ENCODE measurements around the gene BRD3.

The BRD3 gene

GRCh38 chr9:134039386-134040175 is 28.2 kb downstream of the BRD3 start:
- no peak for DNase-seq (ENCODE audit: low read depth in 2 of 2)

- DNase-seq (ENCODE audit: low read depth in 2 of 2) = no peak
These were observed 30.2 kb downstream of the BRD3 start for GRCh38 chr9:134037641-134038040.

- DNase-seq (ENCODE audit: low read depth in 2 of 2) = no peak
These were observed 31.7 kb downstream of the BRD3 start for GRCh38 chr9:134036130-134036529.

DNA sequence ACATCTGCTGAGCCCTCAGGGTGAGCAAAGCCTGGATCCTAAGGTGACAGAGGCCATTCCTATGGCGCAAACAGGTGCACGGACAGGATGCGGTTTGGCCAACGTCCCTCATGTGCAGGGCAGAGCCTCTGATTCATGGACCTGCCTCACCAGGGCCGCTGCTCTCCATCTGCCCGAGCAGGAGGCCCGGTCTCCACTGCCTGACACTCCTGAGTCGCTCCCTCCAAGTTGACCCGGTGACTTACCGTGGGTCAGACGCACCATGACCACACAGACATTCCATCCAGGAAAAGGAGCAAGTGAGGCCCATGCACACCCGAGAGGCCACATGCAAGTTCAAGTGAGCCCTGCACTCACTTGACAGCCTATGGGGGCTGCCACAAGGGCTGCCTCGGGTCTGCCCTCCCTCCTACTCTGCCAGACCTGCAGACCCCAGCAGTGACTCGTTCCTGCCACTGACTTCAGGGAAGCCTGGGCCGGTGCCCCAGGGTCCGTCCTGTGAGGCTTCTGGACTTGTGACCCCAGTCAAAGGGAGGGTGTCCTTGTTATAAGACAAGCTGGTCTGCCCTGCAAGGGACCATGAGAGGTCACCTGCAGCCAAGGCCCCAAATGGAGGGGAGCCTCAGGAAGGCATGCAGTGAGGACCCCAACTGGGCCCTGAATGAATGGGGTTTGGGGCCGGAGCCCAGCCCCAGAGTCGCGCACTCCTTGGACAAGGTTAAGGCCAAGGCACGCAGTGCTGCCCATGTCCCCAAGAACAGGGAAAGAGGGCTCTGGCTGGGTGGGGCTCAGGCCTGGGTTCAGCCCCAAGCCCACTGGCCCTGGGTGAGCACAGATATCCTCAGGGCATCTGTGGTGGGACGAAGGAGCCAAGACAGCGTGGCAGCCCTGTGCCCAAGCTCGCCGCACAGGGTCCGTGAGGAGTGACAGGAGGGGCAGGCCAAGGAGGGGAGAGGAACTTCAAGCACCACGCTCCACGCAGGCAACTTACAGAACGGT is 32.5 kb downstream of the BRD3 start:
- no peak for DNase-seq (ENCODE audit: low read depth in 2 of 2)

DNA sequence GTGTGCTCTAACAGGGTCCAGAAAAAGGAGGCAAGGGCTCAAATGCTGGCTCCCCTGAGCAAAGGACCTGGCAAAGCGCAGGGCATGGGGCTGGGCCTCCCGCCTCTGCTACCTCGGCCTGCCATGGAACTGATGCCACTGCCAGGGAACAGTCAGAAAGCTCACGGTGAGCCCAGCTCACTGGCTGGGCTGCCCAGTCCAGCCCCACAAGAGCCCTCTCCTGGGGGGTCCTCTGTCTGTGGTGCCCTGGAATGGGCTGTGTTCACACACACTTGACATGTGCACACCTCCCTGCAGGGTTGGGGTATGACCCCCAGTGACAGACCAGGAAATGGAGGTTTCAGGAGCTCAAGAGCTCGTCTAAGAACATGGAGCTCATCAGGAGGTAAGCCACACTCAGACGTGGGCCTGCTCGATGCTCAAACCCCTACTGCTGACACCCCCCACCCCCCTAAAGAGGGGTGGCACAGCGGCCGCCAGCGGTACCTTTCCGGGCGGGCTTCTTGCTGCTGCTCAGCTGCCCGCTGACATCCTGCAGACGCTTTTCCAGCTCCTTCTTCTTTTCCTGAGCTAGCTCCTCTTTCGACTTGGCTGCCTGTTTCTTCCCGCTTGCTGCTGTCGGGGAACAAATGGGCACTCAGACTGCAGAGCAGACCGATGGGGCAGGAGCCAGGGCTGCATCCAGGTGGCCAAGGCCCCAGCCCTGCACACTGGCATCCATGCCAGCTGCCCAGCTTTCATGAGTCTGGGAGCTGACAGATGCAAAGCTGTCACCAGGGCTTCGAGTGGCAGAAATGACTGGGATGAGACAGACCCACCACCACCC is 33.4 kb downstream of the BRD3 start:
- no peak for DNase-seq (ENCODE audit: low read depth in 2 of 2)

- DNase-seq (ENCODE audit: low read depth in 2 of 2) = no peak
These were observed 34.2 kb downstream of the BRD3 start for GRCh38 chr9:134033516-134034214.

GRCh38 chr9:134032456-134033222 is 35.2 kb downstream of the BRD3 start:
- no peak for DNase-seq (ENCODE audit: low read depth in 2 of 2)

DNA sequence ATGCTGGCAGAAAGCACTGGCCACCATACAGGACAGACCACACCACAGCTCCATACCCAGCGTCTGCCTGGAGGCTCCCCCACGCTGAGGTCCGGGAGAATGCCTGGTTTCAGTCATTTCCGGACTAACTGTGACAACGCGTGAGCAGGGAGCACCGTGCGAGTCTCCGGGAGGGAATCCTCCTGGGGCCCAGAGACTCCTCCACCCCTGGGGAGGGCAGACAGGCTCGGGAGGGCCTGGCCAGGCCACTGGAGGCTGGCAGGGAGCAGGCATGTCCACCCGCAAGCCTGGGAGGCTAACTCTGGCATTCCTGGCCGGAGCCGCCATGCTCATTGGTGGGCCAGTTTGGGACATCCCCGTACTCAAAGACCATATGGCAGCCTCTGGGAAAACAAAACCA is 36.0 kb downstream of the BRD3 start:
- no peak for DNase-seq (ENCODE audit: low read depth in 2 of 2)

GRCh38 chr9:134030821-134031470 is 36.9 kb downstream of the BRD3 start:
- no peak for DNase-seq (ENCODE audit: low read depth in 2 of 2)

GRCh38 chr9:134029248-134030226 is 38.3 kb downstream of the BRD3 start:
- DNase-seq (ENCODE audit: low read depth in 2 of 2) = no peak

DNA sequence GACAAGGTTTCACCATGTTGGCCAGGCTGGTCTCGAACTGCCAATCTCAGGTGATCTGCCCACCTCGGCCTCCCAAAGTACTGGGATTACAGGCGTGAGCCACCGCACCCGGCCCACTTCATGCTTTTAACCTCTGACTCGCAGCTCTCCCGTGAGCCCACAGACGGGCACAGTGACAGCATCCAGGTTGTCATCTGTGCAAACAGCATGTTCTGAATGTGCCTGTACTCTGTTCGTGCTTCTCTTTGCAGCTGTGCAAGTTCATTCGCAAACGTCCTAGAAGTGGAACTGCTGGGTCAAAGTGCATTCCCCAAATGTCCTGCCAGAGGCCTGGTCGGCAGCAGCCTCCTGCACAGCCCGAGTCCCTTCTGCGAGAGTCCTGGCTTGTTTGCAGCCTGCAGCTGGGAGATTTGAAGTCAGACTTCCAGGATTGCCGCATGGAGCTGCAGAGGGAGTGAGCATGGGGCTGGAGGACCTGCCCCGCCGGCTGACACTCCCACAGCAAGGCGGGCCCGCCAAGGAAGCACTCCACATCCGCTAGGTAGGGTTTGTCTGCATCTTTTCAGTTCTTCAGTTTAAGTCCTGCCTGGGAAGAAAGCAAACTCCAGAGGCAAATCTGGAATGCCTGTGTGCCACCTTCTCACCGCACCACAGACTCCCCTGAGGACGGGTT is 39.1 kb downstream of the BRD3 start:
- DNase-seq (ENCODE audit: low read depth in 2 of 2) = no peak

- DNase-seq (ENCODE audit: low read depth in 2 of 2) = no peak
These were observed 39.8 kb downstream of the BRD3 start for GRCh38 chr9:134028076-134028475.

DNA sequence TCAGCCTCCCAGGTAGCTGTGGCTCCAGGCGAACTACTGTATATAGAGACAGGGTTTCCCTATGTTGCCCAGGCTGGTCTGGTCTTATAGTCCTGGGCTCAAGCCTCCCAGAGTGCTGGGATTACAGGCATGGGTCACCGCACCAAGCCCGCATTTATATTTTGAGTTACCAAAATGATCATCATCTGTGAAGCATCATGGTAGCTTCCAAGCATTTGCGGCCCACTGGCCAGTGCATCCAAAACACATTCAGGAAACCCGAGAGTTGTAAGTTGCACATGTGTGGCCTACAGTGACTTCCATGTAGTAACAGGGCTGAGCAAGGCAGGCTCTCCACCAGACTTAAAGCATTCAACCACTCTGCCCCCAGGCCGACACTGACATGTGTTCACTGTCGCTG is 40.3 kb downstream of the BRD3 start:
- DNase-seq (ENCODE audit: low read depth in 2 of 2) = no peak

- DNase-seq (ENCODE audit: low read depth in 2 of 2) = no peak
These were observed 40.8 kb downstream of the BRD3 start for GRCh38 chr9:134026981-134027380.

DNA sequence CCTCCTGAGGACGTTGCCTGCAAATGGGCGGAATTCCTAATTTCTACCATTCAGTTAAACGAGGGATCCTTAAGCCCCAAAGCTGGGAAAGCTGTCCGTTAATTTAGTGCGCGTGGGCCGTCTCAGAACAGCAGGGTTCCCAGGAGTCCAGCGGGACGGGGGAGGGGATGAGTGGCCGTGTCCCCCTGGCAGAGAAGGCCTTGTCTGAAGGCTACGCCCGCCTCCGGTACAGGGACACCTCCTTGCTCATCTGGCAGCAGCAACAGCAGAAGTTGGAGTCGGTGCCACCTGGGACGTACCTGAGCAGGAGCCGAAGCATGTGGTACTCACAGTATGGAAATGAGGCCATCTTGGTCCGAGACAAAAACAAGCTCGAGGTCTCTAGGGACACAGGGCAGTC is 41.2 kb downstream of the BRD3 start:
- no peak for DNase-seq (ENCODE audit: low read depth in 2 of 2)

DNA sequence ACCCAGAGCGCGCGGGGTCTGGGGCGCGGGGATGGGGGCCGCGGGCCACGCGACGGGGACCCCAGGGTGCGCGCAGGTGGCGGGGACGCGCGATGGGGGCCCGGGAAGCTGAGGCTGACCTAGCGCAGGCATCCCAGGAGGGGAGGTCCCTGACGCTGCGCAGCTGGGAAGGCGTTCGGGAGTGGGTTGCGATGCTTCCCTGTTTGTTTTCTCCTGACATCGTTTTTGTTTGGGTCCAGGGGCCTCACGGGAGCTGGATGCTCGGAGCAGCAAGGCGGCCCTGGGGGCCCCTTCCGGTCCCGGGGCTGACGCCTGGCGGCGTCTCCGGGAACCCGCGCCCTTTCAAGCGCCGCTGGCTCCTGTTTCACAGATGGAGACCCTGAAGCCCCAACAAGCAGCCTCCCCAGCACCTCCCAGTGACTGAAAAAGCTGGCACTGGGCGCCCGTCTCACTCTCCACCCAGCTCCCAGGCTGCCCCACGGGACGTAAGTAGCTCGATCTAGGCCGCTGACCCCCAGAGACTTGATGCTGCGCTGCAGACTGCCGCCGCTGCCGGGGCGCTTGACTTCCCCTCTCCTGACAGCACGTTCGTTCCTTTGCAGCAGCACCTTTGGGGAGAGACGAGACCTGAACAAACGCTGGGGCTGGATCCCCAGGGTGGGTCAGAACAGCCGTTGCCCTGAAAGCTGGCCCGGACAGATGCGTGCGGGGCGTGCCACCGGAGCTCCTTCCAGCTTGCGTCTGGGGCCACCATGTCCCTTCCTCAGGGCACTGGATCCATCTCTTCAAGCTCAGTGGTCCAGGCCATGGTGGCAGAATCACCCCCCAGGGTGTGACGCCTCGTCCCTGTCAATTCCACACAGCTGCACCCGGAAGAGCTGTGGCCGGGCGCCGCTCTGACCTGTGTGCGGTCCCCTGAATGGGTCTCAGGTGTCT is 42.0 kb downstream of the BRD3 start:
- DNase-seq (ENCODE audit: low read depth in 2 of 2) = peak; percentile 28 to 34
